H7 (cell line): ENCODE results near the gene CASP6. TPM values are rescaled to one million over a fixed set of nuclear protein-coding genes. Genes with fewer than 3 reads are reported as not detected.
"Not testable (repeated sequence)": the region's sequence is repeated elsewhere in the genome, so short reads cannot be mapped to it uniquely, and the experiment has no call there.

Experiments used
- DNase-seq: peaks from one replicate; pipeline ENCODE4 v3.0.0; 2012
- H3K27me3 ChIP-seq: 2 replicates; pipeline ENCODE4 v1.6.0; 2011; ENCODE audit warnings: mild to moderate bottlenecking, low read length; ENCODE audit not compliant: control insufficient read depth, insufficient read depth
- H3K36me3 ChIP-seq: replicated peaks from 2 replicates; pipeline ENCODE4 v1.5.1; 2011; ENCODE audit warnings: low read length; ENCODE audit not compliant: control insufficient read depth, insufficient read depth
- H3K4me3 ChIP-seq: 2 replicates; pipeline ENCODE4 v1.5.1; 2011; ENCODE audit warnings: low read depth, mild to moderate bottlenecking, control low read depth, low read length, moderate library complexity; ENCODE audit not compliant: insufficient read depth
- total RNA-seq: library from RNA; depleted of rRNA; stranded (reverse); fragments of >200 nt; shearing (Covaris generic); gene quantifications from 2 replicates; pipeline ENCODE4 v1.2.3, GENCODE V29; 2014

The CASP6 gene
- total RNA-seq, 1 experiment from 2014 or later, result 63.5 TPM

DNA sequence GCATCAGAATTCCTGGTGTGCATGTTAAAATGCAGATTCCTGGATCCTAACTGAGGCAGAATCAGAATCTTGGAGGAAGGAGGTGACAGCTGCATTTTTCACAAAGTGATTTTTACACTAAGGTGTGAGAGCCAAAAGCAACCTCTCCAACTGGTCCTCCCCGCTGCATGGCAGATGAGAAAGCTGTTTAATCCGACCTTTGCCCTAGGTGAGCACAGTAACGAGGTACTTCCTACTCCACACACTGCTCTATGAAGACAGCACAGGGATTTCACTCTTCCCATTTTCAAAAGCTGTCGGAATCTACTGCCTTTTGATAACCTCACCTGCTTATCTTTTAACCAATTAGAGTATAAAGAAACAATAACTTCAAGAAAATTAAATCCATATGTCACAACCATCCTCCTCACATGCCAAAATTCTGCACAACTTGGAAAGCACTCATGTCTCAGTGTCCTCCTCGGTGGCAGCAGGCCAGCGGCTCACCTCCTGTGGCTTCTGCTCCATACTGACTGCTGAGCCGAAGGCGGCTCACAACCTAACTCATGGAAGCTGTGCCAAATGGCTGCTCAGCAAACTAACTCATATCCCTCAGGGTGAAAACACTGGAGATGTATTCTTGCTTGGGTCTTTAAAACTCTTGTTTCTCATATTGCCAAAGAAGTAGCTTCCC is 3.6 kb downstream of the CASP6 start:
- H3K36me3 ChIP-seq, result peaks cover 3% of the 10 kb centered on the region
- H3K4me3 ChIP-seq, result no peak overlapping the region
- no peak for DNase-seq
- no peaks in the 10 kb centered on the region for H3K27me3 ChIP-seq

DNA sequence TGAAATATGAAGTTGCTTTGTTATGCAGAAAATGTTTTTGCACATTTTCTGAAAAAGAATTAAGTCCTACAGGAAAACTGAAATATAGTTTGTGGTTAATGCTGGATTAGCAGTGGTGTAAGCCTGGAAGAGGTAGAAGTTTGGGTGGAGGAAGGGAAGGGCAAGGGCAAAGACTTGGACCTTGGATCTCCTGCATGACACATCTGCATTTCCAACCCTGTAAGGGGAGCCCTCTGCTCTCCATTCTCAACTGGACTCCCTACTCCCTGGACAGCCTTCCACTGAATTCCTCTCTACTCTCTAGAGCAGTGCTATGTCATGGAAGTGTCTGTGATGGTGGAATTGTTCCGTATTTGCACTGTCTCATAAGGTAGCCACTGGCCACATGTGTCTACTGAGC is 4.6 kb downstream of the CASP6 start:
- H3K4me3 ChIP-seq, result no peak overlapping the region

DNA sequence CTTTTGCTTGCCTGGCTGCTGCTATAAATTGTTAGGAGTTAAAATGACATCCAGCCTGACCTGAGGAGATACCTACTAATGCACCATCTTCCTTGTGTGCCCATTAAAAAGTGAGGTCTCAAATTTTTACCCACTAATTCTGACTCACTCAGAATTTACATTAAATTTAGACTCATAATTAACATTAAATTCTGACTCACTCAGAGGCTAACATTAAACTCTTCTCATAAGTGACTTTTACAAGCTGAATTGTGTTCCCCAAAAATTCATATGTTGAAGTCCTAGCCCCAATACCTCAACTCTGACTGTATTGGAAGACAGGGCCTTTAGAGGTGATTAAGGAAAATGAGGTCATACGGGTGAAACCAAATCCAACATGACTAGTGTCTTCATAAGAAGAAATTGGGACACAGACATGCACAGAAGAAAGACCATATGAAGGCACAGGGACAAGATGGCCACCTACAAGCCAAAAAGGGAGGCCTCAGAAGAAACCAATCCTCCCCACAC is 11.8 kb downstream of the CASP6 start:
- Histone ChIP-seq H3K27me3 (no peaks in the 10 kb centered on the region), H3K36me3 (peaks cover 6% of the 10 kb centered on the region), H3K4me3 (no peak overlapping the region)
- no peak for DNase-seq

More for the DNA sequence above, 4.6 kb downstream of the CASP6 start:
- Histone ChIP-seq H3K36me3 (peaks cover 3% of the 10 kb centered on the region), H3K27me3 (no peaks in the 10 kb centered on the region)
- no peak for DNase-seq

DNA sequence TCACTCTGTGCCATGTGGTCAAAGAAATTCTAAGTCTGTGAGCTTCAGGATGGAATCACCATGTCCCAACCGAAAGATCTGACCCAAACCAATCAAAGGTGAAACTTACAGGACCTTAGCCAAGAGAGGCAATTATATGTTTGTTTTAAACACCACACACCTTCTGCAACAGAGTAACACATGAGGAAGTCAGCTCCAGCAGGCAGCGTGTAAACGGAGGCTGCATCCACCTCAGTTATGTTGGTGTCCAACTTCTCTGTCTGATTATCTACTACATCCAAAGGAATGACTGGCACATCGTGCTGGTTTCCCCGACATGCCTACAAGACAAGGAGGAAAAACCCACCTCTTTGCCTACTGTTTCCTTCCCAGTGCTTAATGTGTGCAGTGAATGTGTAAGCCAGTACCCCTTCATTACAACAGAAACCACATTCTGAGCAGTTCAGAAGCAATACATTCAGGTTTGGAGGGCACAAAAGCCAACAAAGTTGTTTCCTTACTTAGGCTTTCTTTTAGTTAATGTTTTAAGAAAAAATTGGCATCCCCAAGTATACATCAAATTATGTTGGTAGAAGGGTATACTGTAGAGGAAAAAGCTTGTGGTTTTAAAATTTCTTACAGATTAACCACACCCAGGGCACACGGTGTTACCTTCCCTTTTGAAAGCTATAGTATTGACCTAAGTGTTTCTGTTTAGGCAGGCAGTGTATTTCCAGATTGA is 12.4 kb downstream of the CASP6 start:
- Histone ChIP-seq H3K27me3 (no peaks in the 10 kb centered on the region), H3K36me3 (peaks cover 6% of the 10 kb centered on the region), H3K4me3 (no peak overlapping the region)
- DNase-seq, result no peak

DNA sequence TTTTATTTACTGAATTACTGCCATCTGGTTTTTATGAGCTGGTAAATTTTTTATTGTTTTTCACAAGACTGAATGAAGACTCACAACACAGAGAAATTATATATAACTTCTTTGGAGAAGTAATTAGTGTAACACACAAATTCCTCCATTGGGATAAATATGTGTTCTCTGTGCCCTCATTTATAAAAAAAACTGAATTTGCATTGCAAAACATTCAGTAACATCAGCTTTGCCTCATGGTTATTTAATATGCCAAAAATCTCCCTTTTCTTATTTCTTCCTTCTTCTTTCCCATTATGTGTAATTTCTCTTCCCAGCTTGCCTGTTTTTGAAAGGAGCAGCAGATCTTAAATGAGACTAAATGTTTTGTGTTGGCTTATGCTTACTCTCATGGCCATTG is 18.5 kb downstream of the CASP6 start:
- DNase-seq, result no peak
- Histone ChIP-seq H3K27me3 (no peaks in the 10 kb centered on the region), H3K36me3 (no peaks in the 10 kb centered on the region; the same call in none of the 2 replicates), H3K4me3 (no peak overlapping the region)

DNA sequence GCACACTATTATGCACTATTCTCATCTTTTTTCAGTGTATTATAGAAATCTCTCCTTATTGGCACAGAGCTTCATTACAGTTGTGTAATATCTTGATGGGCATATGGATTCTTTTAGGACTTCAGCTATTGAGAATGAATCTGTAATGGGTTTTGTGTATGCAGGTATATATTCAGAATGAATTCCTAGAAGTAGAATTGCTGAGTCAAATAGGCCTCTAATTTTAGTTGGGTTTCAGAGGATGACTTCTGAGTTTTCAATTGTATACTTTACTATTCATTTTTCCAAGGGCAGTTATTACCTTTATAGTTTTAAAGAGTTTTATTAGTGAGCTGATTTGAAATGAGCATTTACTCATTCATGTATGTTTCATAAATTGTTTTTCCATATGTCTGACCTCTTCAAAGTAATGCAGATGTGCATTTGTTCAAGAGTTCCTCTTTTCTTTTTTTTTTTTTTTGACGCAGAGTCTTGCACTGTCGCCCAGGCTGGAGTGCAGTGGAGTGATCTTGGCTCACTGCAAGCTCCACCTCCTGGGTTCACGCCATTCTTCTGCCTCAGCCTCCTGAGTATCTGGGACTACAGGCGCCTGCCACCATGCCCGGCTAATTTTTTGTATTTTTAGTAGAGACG is 19.5 kb downstream of the CASP6 start:
- Histone ChIP-seq H3K36me3 (no peaks in the 10 kb centered on the region; the same call in 1 of the 2 replicates), H3K4me3 (no peak overlapping the region), H3K27me3 (no peaks in the 10 kb centered on the region)
- DNase-seq, result no peak

DNA sequence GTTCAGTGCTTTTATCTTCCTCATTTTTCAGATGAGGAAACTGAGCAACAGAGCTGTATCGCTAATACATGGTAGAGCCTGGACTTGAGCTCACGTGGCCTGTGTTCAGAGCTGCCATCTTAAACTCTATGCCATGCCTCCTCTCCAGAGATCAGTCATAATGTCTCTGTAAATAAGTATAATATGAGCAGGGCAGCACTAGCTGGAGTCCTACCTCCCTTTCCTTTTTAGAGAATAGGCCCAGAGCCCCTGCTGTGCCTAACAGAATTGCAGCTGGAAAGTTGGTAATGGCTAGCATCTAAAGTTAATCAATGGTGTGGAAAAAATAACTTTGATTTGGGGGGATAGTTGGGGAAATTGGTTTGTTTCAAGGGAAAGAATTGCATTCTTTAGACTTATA is 20.4 kb downstream of the CASP6 start:
- Histone ChIP-seq H3K27me3 (no peaks in the 10 kb centered on the region), H3K36me3 (no peaks in the 10 kb centered on the region; the same call in 1 of the 2 replicates), H3K4me3 (no peak overlapping the region)
- DNase-seq, result peak; percentile 32

DNA sequence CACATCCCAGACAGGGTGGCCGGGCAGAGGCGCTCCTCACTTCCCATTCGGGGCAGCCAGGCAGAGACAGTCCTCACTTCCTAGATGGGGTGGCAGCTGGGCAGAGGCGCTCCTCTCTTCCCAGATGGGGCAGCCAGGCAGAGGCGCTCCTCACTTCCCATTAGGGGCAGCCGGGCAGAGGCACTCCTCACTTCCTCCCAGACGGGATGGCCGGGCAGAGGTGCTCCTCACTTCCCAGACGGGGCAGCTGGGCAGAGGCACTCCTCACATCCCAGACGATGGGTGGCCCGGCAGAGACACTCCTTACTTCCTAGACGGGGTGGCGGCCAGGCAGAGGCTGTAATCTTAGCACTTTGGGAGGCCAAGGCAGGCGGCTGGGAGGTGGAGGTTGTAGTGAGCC is 24.3 kb downstream of the CASP6 start:
- H3K4me3 ChIP-seq, H3K36me3 ChIP-seq, DNase-seq, H3K27me3 ChIP-seq: not testable (repeated sequence)

DNA sequence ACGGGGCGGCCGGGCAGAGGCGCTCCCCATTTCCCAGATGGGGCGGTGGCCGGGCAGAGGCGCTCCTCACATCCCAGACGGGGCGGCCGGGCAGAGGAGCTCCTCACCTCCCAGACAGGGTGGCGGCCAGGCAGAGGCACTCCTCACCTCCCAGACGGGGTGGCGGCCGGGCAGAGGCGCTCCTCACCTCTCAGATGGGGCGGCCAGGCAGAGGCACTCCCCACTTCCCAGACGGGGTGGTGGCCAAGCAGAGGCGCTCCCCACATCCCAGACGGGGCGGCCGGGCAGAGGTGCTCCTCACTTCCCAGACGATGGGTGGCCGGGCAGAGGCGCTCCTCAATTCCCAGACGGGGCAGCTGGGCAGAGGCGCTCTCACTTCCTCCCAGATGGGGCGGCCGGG is 24.8 kb downstream of the CASP6 start:
- not testable (repeated sequence) for H3K36me3 ChIP-seq, H3K4me3 ChIP-seq, H3K27me3 ChIP-seq, DNase-seq

DNA sequence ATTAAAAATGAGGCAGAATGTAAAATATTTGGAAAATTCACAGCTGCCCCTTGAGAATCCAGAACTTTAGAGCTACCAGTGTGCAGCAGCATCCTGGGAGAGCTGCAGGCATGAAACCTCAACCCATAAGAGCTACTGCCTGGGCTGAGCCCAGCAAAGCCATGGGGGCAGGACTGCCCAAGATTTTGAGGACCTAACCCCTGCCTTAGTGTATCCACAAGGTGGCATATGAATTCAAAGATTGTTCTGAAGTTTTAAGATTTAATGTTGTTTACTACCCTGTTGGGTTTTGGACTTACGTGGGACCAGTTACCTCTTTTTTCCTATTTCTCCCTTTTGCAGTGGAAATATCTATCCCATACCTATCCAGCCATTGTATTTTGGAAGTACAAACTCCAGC is 26.4 kb downstream of the CASP6 start:
- H3K36me3 ChIP-seq, result no peaks in the 10 kb centered on the region
- no peak overlapping the region for H3K4me3 ChIP-seq
- H3K27me3 ChIP-seq, result no peaks in the 10 kb centered on the region
- no peak for DNase-seq

DNA sequence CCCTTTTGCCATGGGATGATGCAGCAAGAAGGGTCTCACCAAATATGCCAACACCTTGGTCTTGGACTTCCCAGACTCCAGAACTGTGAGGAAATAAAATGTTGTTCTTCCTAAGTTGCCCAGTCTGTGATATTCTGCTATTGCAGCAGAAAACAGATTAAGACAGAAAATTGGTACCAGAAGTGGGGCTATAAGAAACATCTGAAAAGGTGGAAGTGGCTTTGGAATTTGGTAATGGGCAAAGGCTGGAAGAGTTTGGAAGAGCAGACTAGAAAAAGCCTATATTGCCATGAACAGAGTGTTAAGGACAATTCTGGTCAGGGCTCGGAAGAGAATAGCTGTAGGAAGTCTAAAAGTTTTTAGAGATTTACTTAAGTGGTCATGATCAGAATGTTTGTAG is 27.4 kb downstream of the CASP6 start:
- Histone ChIP-seq H3K36me3 (no peaks in the 10 kb centered on the region), H3K27me3 (no peaks in the 10 kb centered on the region), H3K4me3 (no peak overlapping the region)
- DNase-seq, result no peak

DNA sequence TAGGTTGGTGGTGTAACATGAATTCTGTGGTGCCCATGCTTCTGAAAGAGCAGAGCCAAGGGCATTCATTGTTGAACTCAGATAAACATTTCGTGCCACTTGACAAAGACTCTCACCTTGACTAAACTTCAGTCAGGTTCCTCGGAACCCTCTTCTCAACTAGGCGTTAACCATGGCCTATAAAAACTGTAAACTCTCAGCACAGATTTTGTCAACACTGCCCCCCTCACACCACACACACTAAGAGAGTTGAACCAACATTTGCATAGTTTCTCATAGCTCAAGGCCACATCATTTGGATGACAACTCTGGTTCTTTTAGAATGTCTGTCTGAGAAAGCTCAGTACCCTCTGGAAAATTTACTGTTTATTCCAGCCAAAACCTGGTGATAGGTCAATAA is 28.1 kb downstream of the CASP6 start:
- DNase-seq, result no peak
- Histone ChIP-seq H3K36me3 (no peaks in the 10 kb centered on the region), H3K4me3 (no peak overlapping the region), H3K27me3 (no peaks in the 10 kb centered on the region)

DNA sequence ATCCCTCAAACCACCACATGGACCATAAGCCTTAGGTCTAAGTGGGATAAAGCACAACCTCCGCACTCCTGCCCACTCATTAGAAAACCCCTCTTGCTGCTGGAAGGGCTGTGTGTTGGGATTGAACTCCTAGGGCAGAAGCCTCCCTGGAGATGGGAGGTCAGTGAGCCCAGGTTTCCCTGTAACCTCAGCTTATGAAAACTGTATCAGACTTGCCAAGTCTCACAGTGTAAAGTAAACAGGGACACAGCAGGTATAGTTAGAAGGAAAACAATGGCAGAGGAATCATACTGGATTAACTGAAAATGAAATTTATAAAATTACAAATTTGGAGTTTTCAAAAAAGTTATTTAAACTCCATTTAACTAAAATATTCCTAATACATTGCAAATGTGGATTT is 29.9 kb downstream of the CASP6 start:
- Histone ChIP-seq H3K4me3 (no peak overlapping the region), H3K27me3 (no peaks in the 10 kb centered on the region), H3K36me3 (no peaks in the 10 kb centered on the region)
- no peak for DNase-seq

DNA sequence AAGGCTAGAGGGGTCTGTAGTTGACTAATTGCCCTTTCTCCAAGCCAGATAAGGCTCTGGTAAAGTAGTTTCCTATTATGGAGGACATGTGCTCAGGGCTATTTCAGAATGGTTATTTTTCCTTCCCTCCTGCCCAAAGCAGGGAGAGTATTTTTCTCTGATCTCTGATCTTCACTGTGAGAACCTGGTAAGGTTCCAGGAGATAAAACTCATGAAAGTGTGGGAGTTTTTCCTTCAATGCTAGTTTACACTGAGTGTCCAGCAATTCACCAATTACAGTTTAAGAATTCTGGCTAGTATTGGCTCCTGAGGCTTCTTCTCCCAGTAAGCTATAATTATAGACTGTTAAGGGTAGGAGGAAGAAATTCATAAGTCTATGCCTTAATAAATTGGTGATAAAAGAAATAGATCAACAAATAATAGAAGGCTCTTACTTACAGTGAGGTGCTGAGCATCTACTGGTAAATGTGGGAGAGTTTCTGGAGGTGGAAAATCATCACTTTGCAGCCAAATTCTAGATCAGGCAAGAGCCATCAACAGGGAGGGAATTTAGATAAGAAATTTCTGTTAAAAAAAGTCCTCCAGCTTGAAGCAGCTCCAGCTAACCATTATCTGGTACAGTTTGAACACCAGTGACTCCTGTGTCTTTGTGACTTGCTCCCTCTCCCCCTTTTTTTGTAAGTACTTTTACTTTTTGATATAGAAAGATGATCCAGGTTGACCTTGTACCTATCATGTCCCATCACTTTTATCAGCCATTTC is 30.9 kb downstream of the CASP6 start:
- no peaks in the 10 kb centered on the region for H3K36me3 ChIP-seq
- no peak for DNase-seq

More for the DNA sequence above, 30.9 kb downstream of the CASP6 start:
- Histone ChIP-seq H3K4me3 (no peak overlapping the region), H3K27me3 (no peaks in the 10 kb centered on the region)
